CD4-positive, alpha-beta T cell treated with Interleukin-6 for 4 hours (primary cell): ENCODE data around the gene CCDC149.

ENCODE experiments used
- DNase-seq: peaks from one replicate; pipeline ENCODE4 v3.0.0-alpha.2; 2020; ENCODE audit warnings: mixed read lengths

Gene CCDC149

DNA sequence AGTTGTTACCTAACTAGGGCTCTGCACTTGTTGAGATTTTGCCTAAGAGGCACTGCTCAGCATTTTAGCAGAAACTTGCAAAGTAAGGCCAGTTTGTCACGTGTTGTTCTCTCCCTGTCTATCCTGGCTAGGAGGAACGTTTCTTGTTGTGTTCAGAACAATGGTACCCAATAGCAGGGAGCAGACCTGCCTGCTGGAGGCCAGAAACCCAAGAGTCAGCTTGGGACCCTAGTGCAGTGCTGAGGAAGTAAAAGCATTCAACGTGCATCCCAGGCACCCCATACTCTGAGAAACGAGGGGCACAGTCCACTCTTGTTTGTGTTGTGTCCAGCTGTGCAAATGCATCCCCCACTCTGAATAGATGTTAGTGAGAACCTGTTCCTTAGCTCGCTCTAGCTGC is 75.1 kb downstream of the CCDC149 start:
- DNase-seq: no peak

GRCh38 chr4:24837336-24837735 is 75.5 kb downstream of the CCDC149 start:
- no peak for DNase-seq

GRCh38 chr4:24836661-24837242 is 76.1 kb downstream of the CCDC149 start:
- DNase-seq: no peak

GRCh38 chr4:24835696-24836095 is 77.1 kb downstream of the CCDC149 start:
- DNase-seq: no peak

DNA sequence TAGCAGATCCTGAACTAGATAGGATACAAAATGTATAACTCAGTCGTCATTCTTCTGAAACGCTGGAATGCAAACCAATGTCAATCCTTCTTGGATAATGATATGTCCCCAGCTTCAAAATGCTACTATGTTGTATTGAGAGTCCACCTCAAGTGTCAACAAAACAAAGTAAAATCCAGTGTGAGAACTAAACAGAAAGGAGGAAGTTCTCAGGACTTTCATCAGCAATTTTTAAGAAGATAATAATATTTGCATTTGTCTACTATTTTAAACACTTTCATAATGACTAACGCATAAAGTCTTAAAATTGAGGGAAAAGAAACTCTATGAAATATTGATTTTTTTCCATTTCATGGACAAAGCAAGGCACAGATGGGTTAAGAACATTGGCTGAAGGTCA is 81.2 kb downstream of the CCDC149 start:
- no peak for DNase-seq

DNA sequence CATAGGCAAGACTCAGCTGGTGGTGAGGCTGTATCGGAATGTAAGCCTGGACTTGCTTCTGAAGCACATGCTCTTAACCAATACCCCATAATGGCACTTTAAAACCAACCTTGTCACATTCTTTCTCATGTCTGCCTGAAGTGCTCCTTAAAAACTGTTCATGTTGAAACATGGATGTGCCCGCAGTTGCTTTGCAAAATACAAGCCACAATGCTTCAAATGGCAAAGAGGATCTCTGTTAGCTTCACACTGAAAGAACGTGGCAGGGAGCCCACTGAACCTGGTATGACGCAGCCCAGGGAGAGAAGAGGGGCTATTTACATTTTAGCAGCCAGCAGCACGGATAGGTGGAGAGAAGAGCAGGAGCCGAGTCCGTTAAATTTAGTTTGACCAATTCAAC is 88.1 kb downstream of the CCDC149 start:
- no peak for DNase-seq

GRCh38 chr4:24820541-24820940 is 92.3 kb downstream of the CCDC149 start:
- no peak for DNase-seq

GRCh38 chr4:24816797-24817196 is 96.0 kb downstream of the CCDC149 start:
- no peak for DNase-seq

DNA sequence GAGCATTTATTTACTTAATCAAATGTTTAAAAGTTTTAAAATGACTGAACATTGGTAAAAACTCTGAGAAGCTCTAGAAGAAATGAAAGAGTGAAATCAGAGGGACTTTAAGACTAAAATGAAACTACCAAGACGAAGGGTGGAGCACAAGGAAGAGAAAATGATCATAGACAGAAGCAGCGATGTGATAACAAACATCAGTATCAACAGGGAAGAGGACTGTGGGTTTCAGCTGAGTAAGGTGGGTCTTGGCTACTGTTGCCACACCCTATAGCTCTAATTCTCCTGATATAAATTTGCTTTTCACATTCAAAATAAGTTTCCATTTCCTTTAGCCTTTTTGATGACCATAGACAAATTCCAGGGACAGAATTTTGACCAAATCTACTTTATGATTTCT is 99.1 kb downstream of the CCDC149 start:
- DNase-seq: no peak

DNA sequence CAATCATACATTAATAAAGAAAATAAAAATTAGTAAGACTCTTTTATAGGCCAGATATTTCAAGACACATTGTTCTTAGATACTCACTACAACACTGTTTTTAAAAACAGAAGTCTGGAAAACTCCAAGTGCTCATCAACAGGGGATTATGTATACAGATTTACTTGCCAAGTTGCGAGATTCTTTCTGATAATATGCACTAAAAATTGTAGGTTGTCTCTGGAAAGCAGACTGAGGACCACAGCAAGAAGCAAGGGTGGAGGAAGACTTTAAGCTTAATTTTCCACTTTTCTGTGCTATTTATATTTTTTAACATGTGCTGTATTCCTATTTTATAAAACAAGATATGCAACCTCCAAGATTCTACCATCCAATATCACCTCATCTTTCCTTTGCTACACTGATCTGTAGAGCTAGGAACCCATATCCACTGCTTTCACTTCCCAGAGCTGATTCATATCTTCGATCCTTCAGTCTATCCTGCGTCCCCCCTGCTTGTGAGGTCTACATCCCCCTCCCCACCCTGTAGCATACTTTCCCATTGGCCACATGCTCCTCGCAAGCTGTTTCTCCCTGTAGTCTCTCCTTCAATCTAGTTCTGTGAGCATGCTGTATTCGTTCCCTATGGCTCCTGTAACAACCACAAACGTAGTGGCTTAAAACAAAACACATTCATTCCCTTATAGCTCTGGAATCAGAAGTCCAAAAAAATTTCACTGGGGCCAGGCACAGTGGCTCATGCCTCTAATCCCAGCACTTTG is 101.8 kb downstream of the CCDC149 start:
- no peak for DNase-seq

DNA sequence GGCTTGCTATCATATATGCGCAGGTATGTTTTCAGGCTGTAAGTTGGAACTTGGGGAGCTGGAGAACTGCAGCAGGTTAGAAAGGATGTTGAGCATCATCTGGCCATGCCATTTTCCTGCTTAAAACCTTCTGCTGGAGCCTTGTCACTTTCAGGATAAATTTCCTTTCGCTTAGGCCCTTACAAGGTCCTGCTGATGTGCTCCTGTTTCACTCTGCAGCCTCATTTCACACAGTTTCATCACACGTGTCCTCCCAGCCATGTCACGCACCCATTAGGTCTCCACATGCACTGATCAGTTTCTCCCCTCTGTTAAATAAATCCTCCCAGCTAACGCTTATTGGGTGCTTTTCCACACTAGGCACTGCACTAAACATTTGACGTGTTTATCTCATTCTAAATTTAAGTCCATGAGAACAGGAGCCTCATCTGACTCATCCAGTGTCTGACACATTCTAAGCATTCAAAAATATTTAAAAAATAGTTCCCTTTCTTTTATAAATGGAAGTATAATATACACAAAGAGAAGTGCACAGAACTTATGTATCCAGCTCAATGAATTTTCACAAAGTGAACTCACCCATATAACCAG is 102.9 kb downstream of the CCDC149 start:
- no peak for DNase-seq

- no peak for DNase-seq
Observed at GRCh38 chr4:24809376-24809775, 103.5 kb downstream of the CCDC149 start.

GRCh38 chr4:24808955-24809354 is 103.9 kb downstream of the CCDC149 start:
- DNase-seq: no peak

- DNase-seq: no peak
Observed at GRCh38 chr4:24808261-24808660, 104.6 kb downstream of the CCDC149 start.

DNA sequence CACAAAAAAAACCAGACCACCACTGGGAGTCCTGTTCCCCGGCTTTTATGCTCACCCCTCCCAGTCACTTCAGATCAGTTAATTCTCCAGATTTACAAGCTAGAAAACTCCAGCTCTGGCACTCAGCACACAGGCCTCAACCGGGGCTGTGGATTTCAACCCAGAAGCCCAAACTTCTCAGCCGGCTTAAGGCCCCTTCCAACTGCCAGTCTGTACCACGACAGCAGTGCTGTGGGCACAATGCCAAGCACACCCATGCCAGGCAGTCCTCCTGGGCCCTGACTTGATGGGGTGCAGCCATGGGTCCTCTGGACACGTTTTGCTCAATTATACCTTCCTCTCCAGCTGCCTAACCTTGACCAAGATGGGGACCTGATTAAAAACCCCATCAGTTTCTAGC is 105.2 kb downstream of the CCDC149 start:
- no peak for DNase-seq

GRCh38 chr4:24806206-24806990 is 106.4 kb downstream of the CCDC149 start:
- no peak for DNase-seq

DNA sequence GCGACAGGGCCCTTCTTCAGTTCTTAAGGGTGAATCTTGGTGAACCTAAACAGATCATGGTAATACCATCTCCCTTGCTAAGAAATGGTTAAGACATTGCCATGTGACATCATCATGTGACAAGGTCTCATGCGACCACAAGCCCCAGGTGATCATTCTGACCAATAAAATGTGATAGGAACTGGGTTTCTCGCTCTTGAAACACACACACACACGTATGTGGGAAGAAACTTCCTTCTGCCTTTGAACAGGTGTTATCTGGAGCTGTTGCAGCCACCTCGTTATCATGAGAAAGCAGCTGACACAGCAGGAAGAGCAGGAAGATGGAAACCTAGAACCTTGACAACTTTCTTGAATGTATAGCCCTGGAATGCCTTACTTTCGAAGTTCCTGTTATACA is 107.3 kb downstream of the CCDC149 start:
- no peak for DNase-seq

DNA sequence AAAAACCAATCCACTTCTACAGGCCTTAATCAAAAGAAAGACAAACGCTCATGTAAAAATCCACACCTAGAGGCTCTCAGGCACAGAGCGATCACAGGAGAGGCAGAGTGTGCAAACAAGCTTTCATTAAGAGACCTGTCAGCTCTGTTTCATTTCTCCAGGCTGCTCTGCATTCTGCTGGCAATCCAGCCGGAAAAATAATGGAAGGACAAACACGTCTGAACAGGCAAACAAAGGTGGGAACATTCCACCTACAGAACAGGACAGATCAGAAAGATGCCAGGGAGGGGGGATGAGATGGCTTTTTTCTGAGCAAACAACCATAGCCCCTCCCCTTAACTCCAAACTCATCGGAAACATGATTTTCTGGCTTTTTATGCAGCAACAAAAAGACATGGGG is 107.8 kb downstream of the CCDC149 start:
- no peak for DNase-seq

DNA sequence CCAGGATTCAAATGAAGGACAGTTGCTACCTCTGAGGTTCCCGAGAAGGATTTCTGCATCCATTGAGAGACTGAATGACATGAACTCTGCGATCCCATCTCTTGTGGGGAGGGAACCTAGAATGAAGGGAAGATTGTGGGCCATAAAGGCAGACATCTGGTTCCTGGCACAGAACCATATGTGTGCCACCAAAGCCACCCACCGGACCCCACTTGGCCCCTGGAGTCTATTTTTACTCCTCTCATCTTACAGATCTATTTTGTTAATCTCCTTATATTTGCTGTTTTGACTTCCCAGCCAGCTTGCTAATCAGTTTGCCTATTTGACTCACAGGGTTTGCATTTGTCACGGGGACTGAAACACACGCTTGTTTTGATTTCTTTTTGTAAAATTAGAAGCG is 110.2 kb downstream of the CCDC149 start:
- no peak for DNase-seq

- no peak for DNase-seq
Observed at GRCh38 chr4:24801136-24801855, 111.5 kb downstream of the CCDC149 start.

DNA sequence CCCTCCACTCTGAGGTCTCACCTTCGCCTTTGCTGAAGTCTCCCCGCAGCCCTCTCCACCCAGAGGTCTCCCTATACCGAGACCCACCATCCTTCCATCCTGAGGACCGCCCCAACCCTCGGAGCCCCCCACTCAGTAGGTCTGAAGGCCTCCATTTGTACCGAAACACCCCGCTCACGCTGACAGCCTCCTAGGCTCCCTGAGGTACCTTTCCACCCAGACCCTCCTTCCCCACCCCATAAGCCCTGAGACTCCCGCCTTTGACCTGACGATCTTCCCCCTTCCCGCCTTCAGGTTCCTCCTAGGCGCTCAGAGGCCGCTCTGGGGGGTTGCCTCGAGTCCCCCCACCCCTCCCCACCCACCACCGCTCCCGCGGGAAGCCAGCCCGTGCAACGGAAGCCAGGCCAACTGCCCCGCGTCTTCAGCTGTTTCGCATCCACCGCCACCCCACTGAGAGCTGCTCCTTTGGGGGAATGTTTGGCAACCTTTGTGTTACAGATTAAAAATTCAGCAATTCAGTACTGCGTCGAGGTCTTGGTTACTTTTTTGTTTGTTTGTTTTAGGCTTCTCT is 112.4 kb downstream of the CCDC149 start:
- no peak for DNase-seq

- no peak for DNase-seq
Observed at GRCh38 chr4:24799544-24800324, 113.1 kb downstream of the CCDC149 start.
